HEK293 (cell line): ENCODE measurements around the gene CAPZA3.

Source experiments
- CTCF ChIA-PET: fragments of 350-600 bp; formaldehyde crosslinking; extraction: SDS; loops from one replicate; lab custom pipeline; 2021; ENCODE audit warnings: antibody characterized with exemption; lab: Yijun Ruan, JAX
- POLR2A ChIA-PET: fragments of 300-600 bp; formaldehyde crosslinking; extraction: SDS; loops from one replicate; lab custom pipeline; 2020; ENCODE audit warnings: antibody characterized with exemption, inconsistent platforms; lab: Yijun Ruan, JAX
- H3K27ac ChIP-seq: fragments of 200-500 bp; sonication (Bioruptor generic); 2 replicates; pipeline ENCODE4 v1.5.1; 2014; ENCODE audit warnings: low read depth, low read length, control low read depth, inconsistent platforms; ENCODE audit errors: extremely low read depth
- H3K36me3 ChIP-seq, 2 experiments: fragments of 200-500 bp in 1 of 2; sonication (Bioruptor generic) in 1 of 2; 1 replicate in 1 of 2; 2 replicates in 1 of 2; pipeline ENCODE4 v1.5.1; 2014 to 2017; ENCODE audit warnings: inconsistent platforms in 2 of 2, low read length in 2 of 2; ENCODE audit not compliant: control insufficient read depth in 2 of 2, insufficient read depth in 1 of 2
- H3K4me1 ChIP-seq: fragments of 200-500 bp; sonication (Bioruptor generic); 2 replicates; pipeline ENCODE4 v1.5.1; 2014; ENCODE audit warnings: mild to moderate bottlenecking, low read length, inconsistent platforms; ENCODE audit not compliant: control insufficient read depth, insufficient read depth
- H3K4me3 ChIP-seq: 2 replicates; pipeline ENCODE4 v1.5.1; 2011; ENCODE audit warnings: low read depth, mild to moderate bottlenecking, control low read depth, low read length, moderate library complexity
- H3K9me3 ChIP-seq: fragments of 200-500 bp; sonication (Bioruptor generic); 2 replicates; pipeline ENCODE4 v1.5.1; 2014; ENCODE audit warnings: low read depth, low read length, inconsistent platforms; ENCODE audit not compliant: control insufficient read depth, insufficient read depth
- CTCF ChIP-seq: fragments of 450-650 bp; formaldehyde crosslinking; IDR thresholded peaks from 2 replicates; pipeline ENCODE4 v1.5.1; 2016; ENCODE audit warnings: missing biosample characterization, missing genetic modification characterization
- IKZF3 ChIP-seq: fragments of 450-650 bp; IDR thresholded peaks from 2 replicates; pipeline ENCODE4 v1.5.0; 2018; ENCODE audit warnings: missing biosample characterization, mild to moderate bottlenecking, missing genetic modification characterization, moderate library complexity
- KLF16 ChIP-seq: fragments of 450-650 bp; formaldehyde crosslinking; IDR thresholded peaks from 2 replicates; pipeline ENCODE4 v1.5.1; 2017; ENCODE audit warnings: missing biosample characterization, missing genetic modification characterization
- PRDM4 ChIP-seq: fragments of 450-650 bp; formaldehyde crosslinking; IDR thresholded peaks from 2 replicates; pipeline ENCODE4 v1.5.1; 2017; ENCODE audit warnings: missing biosample characterization, missing genetic modification characterization
- REPIN1 ChIP-seq: fragments of 450-650 bp; formaldehyde crosslinking; IDR thresholded peaks from 2 replicates; pipeline ENCODE4 v1.5.1; 2017; ENCODE audit warnings: missing biosample characterization, missing genetic modification characterization, low read depth
- ZBTB17 ChIP-seq: fragments of 450-650 bp; formaldehyde crosslinking; IDR thresholded peaks from 2 replicates; pipeline ENCODE4 v1.5.1; 2016; ENCODE audit warnings: missing biosample characterization, missing genetic modification characterization
- ZBTB26 ChIP-seq: fragments of 450-650 bp; formaldehyde crosslinking; optimal IDR thresholded peaks from 2 replicates; pipeline ENCODE3; 2016; ENCODE audit warnings: missing biosample characterization, mild to moderate bottlenecking, missing genetic modification characterization
- ZEB2 ChIP-seq: fragments of 450-650 bp; formaldehyde crosslinking; IDR thresholded peaks from 2 replicates; pipeline ENCODE4 v1.5.1; 2016; ENCODE audit warnings: missing biosample characterization, missing genetic modification characterization
- ZNF10 ChIP-seq: fragments of 450-650 bp; formaldehyde crosslinking; IDR thresholded peaks from 2 replicates; pipeline ENCODE4 v1.5.1; 2017; ENCODE audit warnings: missing biosample characterization, missing genetic modification characterization
- ZNF112 ChIP-seq: fragments of 450-650 bp; formaldehyde crosslinking; IDR thresholded peaks from 2 replicates; pipeline ENCODE4 v1.5.0; 2017; ENCODE audit warnings: missing biosample characterization, missing genetic modification characterization
- ZNF138 ChIP-seq: fragments of 450-650 bp; formaldehyde crosslinking; IDR thresholded peaks from 2 replicates; pipeline ENCODE4 v1.5.1; 2016; ENCODE audit warnings: missing biosample characterization, missing genetic modification characterization, borderline replicate concordance
- ZNF146 ChIP-seq: fragments of 450-650 bp; formaldehyde crosslinking; IDR thresholded peaks from 2 replicates; pipeline ENCODE4 v1.5.1; 2016; ENCODE audit warnings: missing biosample characterization, missing genetic modification characterization
- ZNF19 ChIP-seq: fragments of 450-650 bp; formaldehyde crosslinking; IDR thresholded peaks from 2 replicates; pipeline ENCODE4; 2016; ENCODE audit warnings: missing biosample characterization, missing genetic modification characterization, low read depth
- ZNF302 ChIP-seq: fragments of 450-650 bp; formaldehyde crosslinking; IDR thresholded peaks from 2 replicates; pipeline ENCODE4 v1.5.1; 2016; ENCODE audit warnings: missing biosample characterization, missing genetic modification characterization, low read depth
- ZNF324 ChIP-seq: fragments of 450-650 bp; formaldehyde crosslinking; IDR thresholded peaks from 2 replicates; pipeline ENCODE4 v1.5.1; 2016; ENCODE audit warnings: missing biosample characterization, missing genetic modification characterization
- ZNF37A ChIP-seq: fragments of 450-650 bp; IDR thresholded peaks from 2 replicates; pipeline ENCODE4 v1.5.1; 2018; ENCODE audit warnings: missing biosample characterization, missing genetic modification characterization
- ZNF391 ChIP-seq: fragments of 450-650 bp; formaldehyde crosslinking; IDR thresholded peaks from 2 replicates; pipeline ENCODE4 v1.5.1; 2016; ENCODE audit warnings: low read depth, missing biosample characterization, missing genetic modification characterization, borderline replicate concordance
- ZNF449 ChIP-seq: fragments of 450-650 bp; formaldehyde crosslinking; IDR thresholded peaks from 2 replicates; pipeline ENCODE4 v1.5.1; 2017; ENCODE audit warnings: missing biosample characterization, mild to moderate bottlenecking, missing genetic modification characterization, moderate library complexity
- ZNF488 ChIP-seq: fragments of 450-650 bp; formaldehyde crosslinking; IDR thresholded peaks from 2 replicates; pipeline ENCODE4 v1.5.1; 2016; ENCODE audit warnings: missing biosample characterization, missing genetic modification characterization
- ZNF513 ChIP-seq: fragments of 450-650 bp; IDR thresholded peaks from 2 replicates; pipeline ENCODE4 v1.5.1; 2018; ENCODE audit warnings: missing biosample characterization, missing genetic modification characterization
- ZNF623 ChIP-seq: fragments of 450-650 bp; formaldehyde crosslinking; IDR thresholded peaks from 2 replicates; pipeline ENCODE4 v1.5.1; 2016; ENCODE audit warnings: missing biosample characterization, missing genetic modification characterization
- ZNF692 ChIP-seq: fragments of 450-650 bp; formaldehyde crosslinking; IDR thresholded peaks from 2 replicates; pipeline ENCODE4 v1.5.1; 2016; ENCODE audit warnings: missing biosample characterization, missing genetic modification characterization
- ZNF777 ChIP-seq: fragments of 450-650 bp; formaldehyde crosslinking; IDR thresholded peaks from 2 replicates; pipeline ENCODE4 v1.5.1; 2017; ENCODE audit warnings: missing biosample characterization, missing genetic modification characterization, borderline replicate concordance
- ZNF791 ChIP-seq: fragments of 450-650 bp; formaldehyde crosslinking; IDR thresholded peaks from 2 replicates; pipeline ENCODE4 v1.5.1; 2016; ENCODE audit warnings: missing biosample characterization, missing genetic modification characterization
- ZNF837 ChIP-seq: fragments of 450-650 bp; formaldehyde crosslinking; IDR thresholded peaks from 2 replicates; pipeline ENCODE4 v1.5.1; 2016; ENCODE audit warnings: missing biosample characterization, missing genetic modification characterization
- ZNF843 ChIP-seq: fragments of 450-650 bp; formaldehyde crosslinking; IDR thresholded peaks from 2 replicates; pipeline ENCODE4 v1.5.1; 2016; ENCODE audit warnings: missing biosample characterization, missing genetic modification characterization

Gene CAPZA3

GRCh38 chr12:18737819-18738218 lies at the start of gene CAPZA3, which contains the start of gene PLCZ1:
CAPZA3 (plus strand) TSS chr12:18738119; CDS start chr12:18738269, 150 bp downstream.
PLCZ1 (minus strand) TSS chr12:18738012; CDS start chr12:18737371, 641 bp downstream.
- CTCF ChIA-PET, result interaction anchor here (0.6 kb wide), 2 partner anchors 65 to 111 kb away, joined by 3 to 4 read pairs; no protein-coding TSS in a partner anchor
- Histone ChIP-seq H3K27ac (no peak within 1 kb of the TSS), H3K9me3 (no peaks in the 10 kb centered on the region), H3K4me1 (no peaks in the 10 kb centered on the region), H3K36me3 (no peaks in the 10 kb centered on the region), H3K4me3 (no peak within 1 kb of the TSS)
- POLR2A ChIA-PET, result no interaction called here
- no peak for TF ChIP-seq ZNF837 (tag by site-specific recombination)
- TF ChIP-seq ZNF10 (tag by site-specific recombination), result no peak
- no peak for TF ChIP-seq ZNF324 (tag by site-specific recombination)
- TF ChIP-seq ZNF37A (tag by site-specific recombination), result no peak
- TF ChIP-seq ZNF791 (tag by site-specific recombination), result no peak
- TF ChIP-seq KLF16 (tag by site-specific recombination), result no peak
- TF ChIP-seq ZNF623 (tag by site-specific recombination), result no peak
- no peak for TF ChIP-seq ZNF488 (tag by site-specific recombination)
- no peak for TF ChIP-seq PRDM4 (tag by site-specific recombination)
- TF ChIP-seq ZBTB26 (tag by site-specific recombination), result no peak
- TF ChIP-seq ZEB2 (tag by site-specific recombination), result no peak
- TF ChIP-seq REPIN1, result no peak
- TF ChIP-seq IKZF3 (tag by site-specific recombination), result no peak
- TF ChIP-seq ZNF391 (tag by site-specific recombination), result no peak
- TF ChIP-seq ZNF302 (tag by site-specific recombination), result no peak
- TF ChIP-seq ZNF513, result no peak
- TF ChIP-seq ZNF449, result no peak
- no peak for TF ChIP-seq ZNF112 (tag by site-specific recombination)
- no peak for TF ChIP-seq ZNF146 (tag by site-specific recombination)

GRCh38 chr12:18689771-18690170 lies 48.1 kb upstream of the CAPZA3 start:
- TF ChIP-seq ZNF138 (tag by site-specific recombination) (no peak), ZNF19 (tag by site-specific recombination) (no peak), ZEB2 (tag by site-specific recombination) (no peak), CTCF (tag by site-specific recombination) (no peak), ZNF692 (tag by site-specific recombination) (no peak), ZNF777 (no peak), ZNF843 (no peak), ZBTB17 (tag by site-specific recombination) (no peak)
- Histone ChIP-seq H3K4me3 (no peak overlapping the region), H3K27ac (no peak overlapping the region), H3K4me1 (no peaks in the 10 kb centered on the region), H3K9me3 (no peaks in the 10 kb centered on the region), H3K36me3 (no peaks in the 10 kb centered on the region)
- POLR2A ChIA-PET, result no interaction called here
- CTCF ChIA-PET, result no interaction called here
